ENCODE measurements around the gene SORCS3.

Gene SORCS3

DNA sequence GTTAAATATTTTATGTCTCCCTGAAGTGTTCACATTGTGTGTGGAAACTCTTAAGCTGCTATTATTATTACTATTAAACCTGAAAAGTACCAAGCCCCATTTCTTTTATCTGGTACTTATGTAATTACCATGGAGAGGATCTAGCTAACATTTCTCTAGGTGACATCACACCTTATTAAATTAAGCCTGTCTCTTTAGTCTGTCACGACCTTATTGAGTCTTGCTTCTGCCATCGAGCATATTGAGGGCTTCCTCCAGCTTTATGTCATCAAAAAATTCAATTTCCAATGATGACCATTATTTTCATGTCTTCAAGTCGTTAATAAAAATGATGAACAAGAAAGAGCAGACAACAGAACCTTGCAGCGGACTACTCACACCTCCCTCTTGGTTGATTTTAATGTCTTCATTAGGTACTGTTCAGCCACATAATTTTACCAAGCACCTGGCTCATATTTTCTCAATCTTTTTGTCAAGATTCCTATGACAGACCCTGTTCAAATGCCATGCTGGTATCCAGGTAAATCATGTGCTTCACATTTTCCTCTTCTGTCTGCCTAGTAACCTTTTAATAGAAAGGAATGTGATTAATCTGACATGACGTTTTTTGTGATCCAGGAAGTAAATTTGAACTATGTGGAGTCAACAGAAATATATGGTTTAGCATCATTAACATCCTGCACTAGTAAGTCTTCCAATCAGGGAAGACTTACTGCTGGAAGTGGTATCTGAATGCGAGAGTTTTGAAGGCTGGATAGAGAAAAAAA lies 556.7 kb downstream of the SORCS3 start:
- no peak for DNase-seq

DNA sequence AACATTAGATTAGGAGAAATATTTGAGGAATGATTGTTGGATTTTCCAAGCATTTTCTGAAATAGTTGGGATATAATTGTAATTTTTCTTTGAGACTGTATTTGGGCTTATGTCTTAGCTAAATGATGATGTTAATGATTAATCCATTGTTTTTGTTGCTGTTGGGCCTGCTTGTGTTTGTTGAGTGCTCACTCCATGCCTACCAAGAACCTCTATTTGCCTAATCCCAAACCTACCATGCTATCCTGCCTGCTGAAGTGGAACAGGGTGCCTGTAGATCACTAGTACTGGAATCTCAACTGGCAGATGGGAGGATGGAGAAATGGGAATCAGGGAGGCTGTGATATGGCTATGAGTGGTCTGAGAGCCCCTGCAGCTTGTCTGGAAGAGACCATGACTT lies 565.5 kb downstream of the SORCS3 start:
- no peak for DNase-seq

DNA sequence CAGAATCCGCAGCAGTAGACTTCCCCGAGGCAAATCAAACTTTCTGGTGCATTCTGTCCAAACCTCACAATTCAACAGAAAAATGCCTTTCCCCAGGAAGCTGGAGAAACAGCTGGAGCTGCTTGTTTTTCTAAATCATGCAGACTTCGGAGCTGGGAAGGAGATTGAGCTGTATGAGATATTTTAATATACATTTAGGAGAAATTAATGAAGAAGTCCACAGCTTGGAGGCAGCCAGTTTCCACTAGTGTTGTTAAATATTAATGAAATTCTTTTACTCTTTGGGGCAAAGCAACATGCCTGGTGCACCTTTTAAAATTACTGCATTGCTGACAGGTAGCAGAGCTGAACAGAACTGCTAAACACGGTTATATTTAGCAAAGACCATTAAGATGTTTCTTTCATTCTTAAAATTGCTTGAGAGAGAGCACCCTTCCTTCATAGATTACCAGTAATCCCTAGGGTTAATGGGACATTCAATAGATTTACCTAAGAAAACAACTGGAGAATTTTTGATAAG lies 566.4 kb downstream of the SORCS3 start:
- DNase-seq = no peak

DNA sequence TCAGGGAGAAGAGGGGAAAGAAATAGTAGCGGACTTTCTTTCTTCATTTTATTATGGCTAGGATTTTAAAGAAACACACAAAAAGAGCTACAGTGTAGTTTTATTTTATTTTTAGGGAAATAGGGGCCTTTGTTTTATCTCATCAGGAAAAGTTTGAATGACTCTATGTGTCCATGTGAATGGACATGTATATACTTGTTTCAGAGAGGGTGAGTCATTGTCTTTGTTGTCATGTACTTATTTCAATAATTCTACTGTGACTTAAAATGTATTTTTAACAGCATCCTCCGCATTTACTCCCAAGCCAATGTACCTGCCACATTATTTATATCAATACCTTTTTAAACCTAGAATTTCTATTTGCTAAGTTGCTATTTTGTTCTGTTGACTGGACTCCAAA lies 569.5 kb downstream of the SORCS3 start:
- DNase-seq = no peak

DNA sequence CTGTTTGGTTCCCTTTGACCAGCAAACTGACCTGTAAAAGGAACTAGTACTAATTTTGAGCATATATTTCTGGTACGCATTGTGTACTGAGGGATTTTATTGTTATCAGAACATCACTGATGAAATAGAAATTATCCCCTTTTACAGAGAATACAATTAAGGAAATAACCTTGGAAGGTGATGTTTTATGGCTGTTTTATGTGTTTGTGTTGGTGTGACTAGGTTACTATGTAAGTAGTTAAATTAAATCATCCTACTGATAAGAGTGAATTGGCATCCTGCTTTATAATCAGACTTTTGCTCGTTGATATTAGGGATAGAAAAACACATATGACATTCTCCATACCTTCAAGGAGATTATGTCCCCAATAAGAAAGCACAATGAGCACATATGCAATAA lies 596.6 kb downstream of the SORCS3 start:
- no peak for DNase-seq

DNA sequence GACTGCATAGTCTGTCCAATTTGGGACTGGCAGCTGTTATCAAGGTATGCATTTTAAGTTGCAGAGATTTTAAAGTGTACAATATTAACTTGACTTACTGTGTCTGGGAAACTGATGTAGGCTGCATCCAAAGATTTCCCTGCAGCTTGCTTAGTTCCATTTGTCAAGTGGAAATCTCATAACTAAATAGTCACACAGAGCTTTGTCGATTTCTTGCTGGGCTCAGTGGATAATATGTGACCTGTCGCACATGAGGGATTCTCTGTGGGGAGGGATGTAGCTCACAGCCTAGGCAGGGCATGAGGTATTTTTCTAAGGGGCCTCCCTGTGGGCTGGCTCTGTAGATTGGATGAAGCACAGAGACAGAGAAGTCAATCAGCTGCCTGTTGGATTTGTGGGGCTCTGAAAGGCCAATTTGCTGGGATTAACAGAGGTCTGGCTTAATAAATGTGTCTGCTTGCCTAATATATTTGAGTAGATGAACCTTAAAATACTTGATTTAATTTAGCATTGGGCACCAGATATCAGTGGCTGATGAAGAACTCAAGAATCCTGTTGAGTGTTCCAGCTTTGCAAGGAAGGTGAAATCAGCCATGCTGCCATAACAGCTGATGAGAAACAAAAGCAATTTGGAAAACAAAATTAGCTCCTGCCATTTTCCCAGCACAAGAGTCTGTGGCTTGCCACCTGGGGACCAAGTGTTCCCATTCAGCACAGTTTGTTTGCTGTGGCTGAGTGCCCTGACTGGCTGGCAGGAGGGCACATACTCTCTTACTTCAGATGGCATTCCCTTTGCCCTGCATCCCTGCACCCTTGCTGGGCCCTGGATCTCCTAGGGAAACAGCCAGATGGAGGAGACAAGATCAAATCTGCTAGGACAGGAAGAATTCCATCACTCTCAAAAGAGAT lies 598.5 kb downstream of the SORCS3 start:
- DNase-seq = no peak

DNA sequence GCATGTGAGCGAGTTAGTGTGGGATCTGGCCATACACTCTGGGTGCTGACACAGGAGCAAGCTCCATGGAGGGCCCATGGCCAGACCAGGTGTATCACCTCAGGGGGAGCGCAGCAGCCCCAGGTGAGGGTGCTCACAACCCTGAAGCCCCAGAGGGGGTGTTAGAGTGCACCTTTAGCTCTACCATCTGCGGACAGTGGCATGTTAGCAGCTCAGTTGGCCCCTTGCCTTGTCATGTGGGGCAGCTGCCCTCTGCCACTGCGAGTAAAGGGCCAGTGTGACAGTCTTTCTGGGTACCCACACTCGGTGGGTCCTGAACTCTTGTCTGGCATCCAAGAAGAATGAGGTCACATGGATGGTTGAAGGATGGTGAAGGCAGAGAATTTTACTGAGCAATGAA lies 600.2 kb downstream of the SORCS3 start:
- DNase-seq = no peak

DNA sequence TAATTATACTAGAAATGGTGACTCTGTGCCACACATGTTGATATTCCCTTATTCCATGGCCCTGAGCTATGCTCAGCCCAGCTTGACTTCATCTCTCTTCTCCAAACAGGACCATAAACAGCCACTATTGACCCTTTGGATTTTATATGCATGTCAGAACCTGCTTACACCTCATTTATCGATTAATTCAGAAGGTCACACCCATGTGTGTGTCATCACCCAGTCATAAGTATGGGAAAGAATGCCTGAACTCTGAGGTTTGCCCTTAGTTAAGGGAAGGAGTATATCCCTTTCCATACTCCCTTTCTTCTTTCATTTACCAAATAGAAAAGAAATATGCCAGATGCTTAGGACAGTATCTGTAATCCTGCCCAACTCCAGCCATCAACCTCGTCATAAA lies 602.3 kb downstream of the SORCS3 start:
- no peak for DNase-seq

DNA sequence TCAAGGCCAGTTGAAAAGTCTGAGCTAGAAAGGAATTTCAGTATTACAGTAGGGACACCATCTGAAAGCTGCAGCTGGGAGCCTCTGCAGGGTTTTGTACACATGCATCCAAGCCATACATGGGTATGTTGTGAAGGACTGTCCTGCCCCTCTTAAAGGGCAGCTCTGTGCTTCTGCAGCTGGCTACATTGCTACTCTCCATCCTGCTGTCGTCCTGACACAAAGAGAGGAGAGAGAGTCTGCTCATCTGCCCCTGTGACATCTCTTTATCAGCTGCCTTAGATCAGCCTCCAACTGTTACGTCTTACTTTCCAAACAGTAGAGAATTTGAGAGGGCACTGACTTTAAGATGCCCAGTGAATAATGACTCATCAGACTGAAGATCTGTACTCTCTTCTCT lies 602.7 kb downstream of the SORCS3 start:
- no peak for DNase-seq

DNA sequence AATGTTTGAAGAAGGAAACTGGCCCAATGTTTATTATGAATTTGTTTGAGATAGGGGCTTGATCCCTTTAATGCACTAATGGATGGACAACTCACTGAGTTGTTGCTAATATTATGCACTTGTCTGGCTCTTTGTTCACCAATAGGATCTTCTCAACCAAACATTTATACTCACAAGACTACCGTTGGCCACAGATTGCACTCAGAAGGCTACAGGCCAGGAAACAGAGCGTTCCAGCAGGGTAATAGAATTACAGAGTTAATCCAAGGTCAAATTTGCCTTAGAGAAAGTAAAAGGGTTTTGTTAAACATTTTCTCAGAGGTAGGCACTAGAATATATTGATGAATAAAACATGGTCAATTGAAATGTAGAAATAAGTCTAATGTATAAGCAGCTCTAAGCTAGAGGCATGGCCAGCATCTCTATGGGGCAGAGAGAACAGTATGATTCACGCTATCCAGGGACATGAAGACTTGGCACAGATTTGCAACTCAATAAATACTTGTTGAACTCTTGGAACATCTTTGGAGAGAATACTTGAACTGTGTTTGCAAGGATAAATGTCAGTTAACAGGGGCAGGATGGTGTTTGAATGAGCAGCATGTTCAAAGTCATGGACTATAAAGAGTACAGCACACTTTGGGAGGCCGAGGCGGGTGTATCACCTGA lies 606.9 kb downstream of the SORCS3 start:
- DNase-seq = no peak

DNA sequence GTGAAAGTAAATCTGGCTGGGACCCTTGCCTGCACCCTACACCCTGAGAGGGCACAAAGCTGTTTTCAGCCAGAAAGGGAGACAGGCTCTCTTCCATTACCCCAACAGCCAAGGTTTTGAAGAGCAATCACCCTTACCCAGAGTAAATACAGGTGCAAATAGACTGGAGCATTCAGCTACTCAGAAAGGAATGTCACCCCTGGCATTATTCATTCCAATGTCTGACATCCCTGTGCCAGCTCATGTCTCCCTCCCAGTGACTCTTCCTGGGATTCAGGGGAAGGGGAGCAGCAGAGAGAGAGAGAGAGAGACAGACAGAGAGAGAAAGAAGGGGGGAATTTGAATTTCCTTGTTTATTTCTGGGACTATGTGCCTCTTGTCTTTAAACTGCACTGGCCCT lies 611.8 kb downstream of the SORCS3 start:
- DNase-seq = no peak

DNA sequence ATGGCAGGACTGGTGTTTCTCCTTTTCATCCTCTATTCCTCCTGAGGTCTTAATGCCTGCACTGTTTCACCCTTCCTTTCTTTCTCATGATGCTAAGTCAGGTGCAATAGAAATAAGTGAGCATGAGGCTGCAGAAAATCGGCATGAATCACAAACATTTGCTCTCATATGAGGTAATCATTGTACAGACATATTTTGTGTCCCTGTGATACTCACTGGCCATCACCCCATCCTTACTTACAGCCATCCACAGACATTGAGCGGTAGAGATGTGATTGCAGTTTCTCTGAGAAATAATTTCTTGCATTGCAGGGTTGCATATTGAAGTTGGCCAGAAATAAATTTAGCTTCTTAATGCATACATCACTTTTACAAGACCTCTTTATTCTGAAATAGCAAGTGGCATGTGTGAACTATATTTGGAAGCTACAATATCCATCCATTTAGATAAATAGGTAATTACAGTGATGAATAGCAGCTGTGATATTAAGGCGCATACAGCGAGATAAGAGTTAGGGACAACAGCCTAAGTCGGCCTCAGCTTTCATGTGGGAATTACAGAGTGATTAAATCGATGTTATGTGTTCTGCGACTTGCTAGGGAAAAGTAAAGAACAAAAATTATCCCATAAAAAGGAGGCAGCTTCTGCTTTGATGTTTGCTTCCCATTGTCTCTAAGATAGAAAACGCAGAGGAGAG lies 612.6 kb downstream of the SORCS3 start:
- no peak for DNase-seq

DNA sequence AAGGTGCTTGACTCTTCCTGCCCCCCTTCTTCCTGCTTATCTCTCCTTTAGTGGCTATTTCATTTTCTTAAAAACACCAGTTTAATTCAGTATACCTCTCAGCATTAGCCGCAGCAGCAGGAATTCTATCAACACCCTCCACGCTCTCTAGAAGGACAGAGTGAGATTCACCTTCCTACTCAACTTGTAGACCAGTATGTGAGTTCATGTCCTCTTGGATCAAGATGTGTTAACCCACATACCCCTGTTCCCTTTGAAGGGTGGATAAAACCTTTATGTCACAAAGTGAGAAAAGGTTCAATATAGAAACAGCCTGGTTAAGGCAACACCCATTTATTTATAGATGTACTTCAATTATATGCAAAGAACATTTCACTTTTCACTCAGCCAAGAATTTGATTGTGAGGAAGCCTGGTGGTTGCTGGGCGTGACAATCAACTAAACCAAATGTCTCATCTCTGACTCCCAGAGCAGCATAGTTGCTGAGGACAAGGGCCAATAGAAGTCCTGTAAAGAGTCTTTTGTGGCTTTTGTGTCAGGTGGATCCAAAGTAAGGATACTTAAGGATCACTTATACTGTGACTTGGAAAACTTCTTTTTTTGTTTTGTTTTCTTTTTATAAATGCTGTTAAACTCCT lies 617.1 kb downstream of the SORCS3 start:
- DNase-seq = no peak

DNA sequence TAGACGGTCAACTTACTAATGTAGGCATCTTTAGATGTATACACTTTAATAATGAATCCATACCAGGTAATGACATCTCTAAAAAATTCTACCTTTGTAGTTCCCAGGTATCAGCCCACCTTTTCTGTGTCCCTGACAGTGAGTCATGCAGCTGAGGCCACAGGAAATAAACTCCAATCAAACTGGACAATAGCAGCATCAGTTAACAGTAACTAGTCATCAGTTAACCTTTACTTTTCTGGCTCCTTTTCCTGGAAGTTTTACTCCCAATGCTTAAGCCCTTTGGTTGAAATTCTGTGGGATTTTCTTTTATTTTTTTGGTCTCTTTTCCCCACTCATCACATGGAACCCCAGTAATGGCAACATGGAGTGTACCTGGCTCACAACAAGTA lies 617.6 kb downstream of the SORCS3 start:
- DNase-seq = no peak

DNA sequence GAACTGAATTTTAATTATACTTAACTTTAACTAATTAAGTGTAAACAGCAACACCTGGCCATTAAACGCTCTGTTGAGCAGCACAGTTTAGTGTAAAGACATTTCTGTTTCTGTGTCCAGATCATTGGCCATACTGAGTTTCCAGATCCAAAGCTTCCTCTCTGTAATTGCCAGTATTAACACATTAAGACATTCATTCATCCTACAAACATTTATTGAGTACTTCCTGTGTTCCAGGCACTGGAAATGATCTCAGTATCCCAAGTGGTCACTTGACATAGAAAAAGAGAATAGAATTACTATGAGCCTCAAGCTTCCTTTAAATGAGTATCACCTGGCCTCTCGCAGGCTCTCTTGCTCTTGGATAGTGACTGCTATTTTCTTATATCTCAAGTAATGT lies 618.1 kb downstream of the SORCS3 start:
- DNase-seq = no peak

DNA sequence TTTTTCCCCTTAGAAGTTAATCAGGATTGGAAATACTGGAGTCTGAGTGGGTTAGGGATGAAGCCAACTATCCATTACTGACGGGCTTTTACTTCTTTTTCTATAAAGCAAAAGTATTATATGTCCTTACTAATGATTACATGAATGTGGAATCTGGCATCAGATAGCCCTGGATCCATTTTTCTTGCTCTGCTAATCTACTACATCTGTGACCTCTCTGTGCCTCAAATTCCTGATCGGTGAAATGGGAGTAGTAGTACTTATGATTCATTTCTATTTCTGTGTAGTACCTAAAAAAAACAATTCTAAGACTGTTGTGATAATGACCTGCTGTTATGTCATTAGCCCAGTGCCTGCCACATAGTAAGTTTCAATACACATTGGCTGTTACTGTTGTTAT lies 621.6 kb downstream of the SORCS3 start:
- DNase-seq = no peak

DNA sequence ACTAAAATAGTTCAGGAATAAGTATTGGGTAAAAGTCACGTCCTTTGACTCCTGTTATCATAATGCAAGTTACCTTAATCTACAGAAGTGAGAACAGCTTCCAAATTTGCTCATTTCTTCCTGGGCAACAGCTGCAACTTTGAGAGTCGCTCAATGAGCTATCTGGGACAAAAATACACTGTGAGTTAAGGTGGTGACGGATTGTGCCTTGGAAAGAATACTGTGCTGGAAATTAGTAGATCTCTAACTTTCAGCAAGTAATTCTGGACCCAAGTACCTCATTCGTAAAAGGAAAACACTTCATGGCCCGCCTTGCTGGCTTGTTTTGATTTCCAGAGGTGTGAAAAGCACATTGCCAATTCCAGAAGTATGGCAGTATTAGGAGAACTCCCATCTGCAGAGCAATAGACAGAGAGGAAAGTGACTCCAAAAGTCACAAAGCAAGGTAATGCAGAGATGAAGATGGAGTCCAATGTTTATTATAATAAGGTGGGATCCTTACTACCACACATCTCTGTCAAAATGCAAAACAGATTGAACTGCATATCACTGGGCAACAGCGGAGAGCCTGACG lies 626.0 kb downstream of the SORCS3 start:
- no peak for DNase-seq

DNA sequence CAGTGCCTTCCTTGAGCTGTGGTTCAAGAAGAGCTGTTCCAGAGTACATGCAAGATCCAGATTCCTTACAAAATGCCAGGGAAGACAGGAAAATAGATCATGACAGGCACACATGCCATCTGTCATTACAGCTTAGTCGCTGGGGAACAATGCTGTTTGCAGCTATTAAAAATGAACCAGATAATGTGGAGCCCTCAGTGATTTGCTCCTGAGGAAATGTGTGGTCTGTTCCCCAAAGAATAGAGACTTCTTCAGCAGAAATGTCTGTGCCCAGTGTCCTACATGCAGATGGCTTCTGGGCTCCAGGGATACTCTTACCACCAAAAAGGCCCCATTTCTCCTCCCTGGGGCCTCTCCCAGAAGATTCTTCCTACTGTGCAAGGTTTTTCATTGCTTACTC lies 627.9 kb downstream of the SORCS3 start:
- DNase-seq = no peak

DNA sequence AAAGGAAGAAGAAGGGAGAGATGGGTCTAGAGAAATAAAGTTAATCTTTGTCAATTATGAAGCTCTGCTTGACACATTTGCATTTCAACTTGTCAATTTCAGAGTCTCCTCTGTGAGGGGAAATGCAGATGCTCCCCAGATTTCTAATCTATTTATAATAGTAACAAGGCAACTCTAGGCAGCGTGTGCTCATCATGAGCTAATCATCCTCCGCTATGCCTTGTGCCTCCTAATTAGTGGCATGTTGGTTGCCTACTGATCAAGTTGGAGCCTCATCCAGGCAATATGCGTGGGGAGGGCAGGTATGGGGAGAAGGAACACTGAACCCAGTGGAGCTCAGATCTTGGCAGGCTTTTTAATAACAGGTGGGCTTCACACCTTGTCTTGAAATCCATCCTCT lies 628.6 kb downstream of the SORCS3 start:
- no peak for DNase-seq

DNA sequence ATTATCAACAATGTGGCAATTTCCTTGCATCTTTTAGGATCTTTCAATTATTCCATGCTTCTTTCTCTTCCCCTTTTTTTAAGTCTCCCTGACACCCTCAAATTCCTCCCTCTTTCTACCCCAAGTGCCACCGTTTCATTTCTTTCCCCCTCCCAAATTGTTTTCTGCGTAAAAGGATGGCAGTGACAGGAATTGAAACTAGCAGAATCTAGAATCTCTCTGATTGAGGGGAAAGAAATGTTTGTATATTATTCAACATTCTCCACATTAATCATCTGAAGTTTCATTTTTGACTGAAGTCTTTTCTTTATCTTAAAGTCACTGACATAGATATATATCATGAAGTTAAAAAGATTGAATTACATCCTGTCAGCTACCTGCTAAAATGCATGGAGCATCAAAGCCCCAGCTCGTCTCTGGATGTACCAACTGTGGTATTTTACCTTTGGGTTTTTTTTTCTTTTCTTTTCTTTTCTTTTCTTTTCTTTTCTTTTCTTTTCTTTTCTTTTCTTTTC lies 633.5 kb downstream of the SORCS3 start:
- no peak for DNase-seq

DNA sequence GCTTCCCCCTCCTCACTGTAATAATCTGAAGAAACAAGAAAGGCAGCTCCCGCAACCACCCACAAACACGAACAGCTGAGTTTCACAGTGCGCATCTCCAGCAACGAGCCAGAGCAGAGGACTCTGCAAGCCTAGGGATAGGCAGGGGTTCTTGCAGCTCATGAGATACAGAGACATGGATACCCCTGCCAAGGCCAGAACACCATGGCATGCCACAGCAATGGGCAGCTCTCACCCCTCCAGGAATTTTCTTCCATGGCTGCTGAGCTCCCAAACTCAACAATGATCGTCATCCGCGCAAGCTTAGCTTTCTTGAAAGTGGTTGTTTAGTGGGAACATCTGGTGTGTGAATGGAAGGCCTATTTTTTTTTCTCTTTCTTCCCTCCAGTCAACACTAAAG lies 637.3 kb downstream of the SORCS3 start:
- no peak for DNase-seq

DNA sequence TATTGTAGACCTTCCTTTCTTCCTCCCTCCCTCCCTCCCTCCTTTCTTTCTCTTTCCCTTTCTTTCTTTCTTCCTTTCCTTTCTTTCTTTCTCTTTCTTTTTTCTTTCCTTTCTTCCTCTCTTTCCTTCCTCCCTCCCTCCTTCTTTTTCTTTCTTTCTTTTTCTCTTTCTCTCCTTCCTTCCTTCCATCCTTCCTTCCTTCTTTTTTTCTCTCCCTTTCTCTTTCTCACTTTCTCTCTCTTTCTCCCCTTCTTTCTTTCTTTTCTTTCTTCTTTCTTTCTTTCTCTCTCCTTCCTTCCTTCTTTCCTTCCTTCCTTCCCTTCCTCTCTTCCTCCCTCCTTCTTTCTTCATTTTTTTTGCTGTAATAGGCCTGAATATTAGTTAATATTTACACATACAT lies 638.0 kb downstream of the SORCS3 start:
- DNase-seq = no peak

All from NCI-H1436 (cell line).